ENCODE measurements around the gene CD58. TPM values are rescaled to one million over a fixed set of nuclear protein-coding genes. Genes with fewer than 3 reads are reported as not detected.
"Not testable (repeated sequence)": the region's sequence is repeated elsewhere in the genome, so short reads cannot be mapped to it uniquely, and the experiment has no call there.

Gene CD58
- total RNA-seq, 1 experiment from 2014 or later: 9.3 TPM

DNA sequence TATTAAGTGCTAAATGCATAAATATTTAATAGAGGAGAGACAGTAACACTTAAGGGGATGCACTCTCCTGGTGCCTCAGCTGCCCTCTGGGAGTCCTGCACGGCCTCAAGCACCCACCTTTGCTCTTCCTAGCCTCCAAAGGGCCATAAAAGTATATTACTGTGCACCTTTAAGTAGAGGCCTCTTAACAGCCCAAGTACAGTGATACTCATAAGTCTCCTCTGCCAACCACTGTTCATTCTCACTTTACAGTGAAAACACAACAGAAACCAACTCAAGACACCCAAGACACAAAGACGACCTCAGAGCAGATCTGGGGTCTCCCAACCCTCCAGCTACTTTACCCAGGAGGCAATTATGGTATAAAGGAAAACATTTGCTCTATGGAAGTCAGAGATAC, 26.6 kb upstream of the CD58 start:
- not testable (repeated sequence) for DNase-seq; H3K4me3 ChIP-seq (ENCODE audit: insufficient read depth, low read depth, low read length); H3K27me3 ChIP-seq (ENCODE audit: control insufficient read depth, insufficient read depth, low read length); H3K36me3 ChIP-seq (replicated peaks; ENCODE audit: control insufficient read depth, insufficient read depth, low read length)

GRCh38 chr1:116596742-116597307, 26.0 kb upstream of the CD58 start:
- H3K36me3 ChIP-seq (replicated peaks; ENCODE audit: control insufficient read depth, insufficient read depth, low read length); H3K27me3 ChIP-seq (ENCODE audit: control insufficient read depth, insufficient read depth, low read length); DNase-seq; H3K4me3 ChIP-seq (ENCODE audit: insufficient read depth, low read depth, low read length): not testable (repeated sequence)

DNA sequence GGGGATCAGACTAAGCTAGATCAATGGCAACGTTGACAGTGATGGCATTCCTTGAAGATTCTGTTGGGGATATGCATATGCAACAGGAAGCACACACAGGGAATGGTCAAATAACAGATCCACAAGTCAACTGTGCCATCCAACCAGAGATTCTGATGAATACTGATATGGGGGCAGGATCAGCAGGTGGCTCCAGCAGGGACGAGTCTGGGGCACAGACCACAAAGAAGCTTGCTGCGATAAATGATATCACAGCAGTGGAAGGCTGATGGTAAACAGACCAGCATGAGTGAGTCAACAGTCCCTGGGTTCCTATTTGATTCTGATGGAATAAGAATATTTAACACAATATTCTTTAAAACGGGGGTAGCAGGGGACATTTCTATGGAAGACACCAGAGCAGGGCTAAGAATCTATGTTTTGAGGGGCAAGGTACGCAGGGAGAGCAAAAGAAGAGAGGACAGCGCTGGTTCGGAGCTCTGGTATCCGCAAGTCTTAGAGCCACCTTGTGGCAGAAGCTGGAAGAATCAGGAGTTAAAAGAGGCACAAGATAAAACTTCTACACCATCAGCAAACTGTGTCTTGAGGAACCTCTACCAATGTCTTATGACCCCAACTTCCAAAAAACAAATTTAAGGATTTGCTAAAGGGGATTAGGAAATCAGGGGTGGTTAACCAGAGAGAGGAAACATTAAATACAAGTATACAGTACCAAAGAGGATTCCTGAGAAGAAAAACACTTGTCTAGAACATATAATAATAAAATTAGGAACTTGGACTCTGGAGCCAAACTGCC, 25.3 kb upstream of the CD58 start:
- H3K27me3 ChIP-seq (ENCODE audit: control insufficient read depth, insufficient read depth, low read length); H3K36me3 ChIP-seq (replicated peaks; ENCODE audit: control insufficient read depth, insufficient read depth, low read length); H3K4me3 ChIP-seq (ENCODE audit: insufficient read depth, low read depth, low read length): not testable (repeated sequence)
- peak; percentile 48 for DNase-seq

DNA sequence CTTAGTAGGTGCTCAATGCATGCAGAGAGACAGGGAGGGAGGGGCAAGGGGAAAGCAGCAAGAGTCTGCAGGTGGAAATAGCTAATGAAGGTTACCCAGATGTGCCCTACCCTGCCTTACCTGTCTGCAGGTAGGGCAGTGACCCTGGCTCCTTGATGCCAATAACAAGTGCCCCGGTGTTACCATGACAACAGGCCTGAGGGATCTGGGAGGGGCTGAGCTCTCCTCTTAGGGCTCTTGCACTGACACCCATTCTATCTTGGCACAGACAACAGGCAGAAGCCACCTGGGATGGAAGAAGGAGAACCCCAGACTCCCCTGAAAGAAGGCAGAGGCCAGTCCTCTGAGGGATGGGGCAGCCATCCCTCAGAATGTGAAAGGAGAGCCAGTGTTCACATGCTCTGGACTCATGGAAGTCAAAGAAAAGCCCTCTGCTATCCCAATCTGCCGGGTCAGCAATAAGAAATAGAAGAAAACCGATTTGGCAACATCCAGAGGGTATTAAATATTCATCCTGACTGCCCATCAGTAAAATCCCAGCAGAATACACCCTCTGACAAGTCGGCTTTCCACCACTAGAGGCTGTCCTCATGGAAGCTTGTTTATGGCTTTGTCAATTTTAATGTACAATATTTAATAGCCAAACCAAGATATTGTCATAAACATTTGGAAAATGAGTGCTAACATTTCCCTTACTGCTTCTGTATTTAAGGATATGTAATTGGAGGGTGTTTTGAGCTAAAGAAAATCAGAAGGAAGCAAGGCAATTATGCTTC, 24.4 kb upstream of the CD58 start:
- H3K27me3 ChIP-seq (ENCODE audit: control insufficient read depth, insufficient read depth, low read length); H3K36me3 ChIP-seq (replicated peaks; ENCODE audit: control insufficient read depth, insufficient read depth, low read length); DNase-seq; H3K4me3 ChIP-seq (ENCODE audit: insufficient read depth, low read depth, low read length): not testable (repeated sequence)

DNA sequence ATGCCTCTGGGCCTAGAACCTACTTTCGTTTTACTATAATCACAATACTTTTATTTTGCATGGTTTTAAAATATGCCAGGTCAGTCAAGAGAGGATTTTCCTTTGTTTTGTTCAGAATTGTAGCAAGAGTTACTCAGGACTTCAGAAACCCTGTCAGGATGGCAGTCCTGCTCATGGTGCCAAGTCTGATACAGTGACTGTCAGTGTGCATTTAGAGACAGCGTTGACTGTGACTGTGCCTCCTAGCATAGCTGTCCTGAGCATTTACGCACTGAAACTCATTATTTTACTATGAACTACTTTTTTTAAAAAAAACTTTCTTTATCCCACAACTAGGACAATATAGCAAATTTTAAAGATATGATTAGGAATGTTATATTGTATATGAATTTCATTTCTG, 23.2 kb upstream of the CD58 start:
- not testable (repeated sequence) for DNase-seq; H3K27me3 ChIP-seq (ENCODE audit: control insufficient read depth, insufficient read depth, low read length); H3K36me3 ChIP-seq (replicated peaks; ENCODE audit: control insufficient read depth, insufficient read depth, low read length); H3K4me3 ChIP-seq (ENCODE audit: insufficient read depth, low read depth, low read length)

GRCh38 chr1:116593401-116593800, 22.6 kb upstream of the CD58 start:
- not testable (repeated sequence) for H3K36me3 ChIP-seq (replicated peaks; ENCODE audit: control insufficient read depth, insufficient read depth, low read length); H3K4me3 ChIP-seq (ENCODE audit: insufficient read depth, low read depth, low read length); H3K27me3 ChIP-seq (ENCODE audit: control insufficient read depth, insufficient read depth, low read length); DNase-seq

DNA sequence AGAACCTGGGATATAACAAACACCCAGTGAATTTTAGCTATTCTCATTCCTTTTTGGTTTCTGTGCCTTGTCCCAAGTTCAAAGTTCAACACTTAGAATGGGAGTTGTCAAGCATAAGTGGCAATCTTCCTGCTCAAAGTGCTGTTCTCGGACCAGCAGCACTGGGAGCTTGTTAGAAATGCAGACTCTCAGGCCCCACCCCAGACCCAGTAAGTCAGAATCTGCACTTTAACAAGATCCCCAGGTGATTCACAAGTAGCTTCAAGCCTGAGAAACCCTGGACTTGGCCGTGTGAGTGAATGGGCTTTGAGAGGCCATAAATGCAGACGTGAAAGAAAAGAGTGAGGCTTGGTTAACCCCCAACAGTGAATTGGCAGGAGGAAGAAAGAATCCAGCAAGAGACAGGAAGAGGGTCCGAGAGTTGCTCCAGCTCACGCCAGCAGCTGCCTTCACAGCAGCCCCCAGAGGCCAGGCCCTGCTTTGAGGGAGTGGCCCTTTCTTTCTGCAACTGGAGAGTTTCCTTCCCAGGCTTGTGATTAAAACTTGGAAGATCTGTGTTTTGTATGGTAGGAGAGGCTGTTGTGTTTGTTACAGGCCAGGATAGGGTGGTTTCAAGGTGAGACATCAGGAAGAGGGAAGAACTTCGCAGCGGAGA, 21.3 kb upstream of the CD58 start:
- not testable (repeated sequence) for DNase-seq; H3K4me3 ChIP-seq (ENCODE audit: insufficient read depth, low read depth, low read length); H3K27me3 ChIP-seq (ENCODE audit: control insufficient read depth, insufficient read depth, low read length); H3K36me3 ChIP-seq (replicated peaks; ENCODE audit: control insufficient read depth, insufficient read depth, low read length)

- not testable (repeated sequence) for H3K36me3 ChIP-seq (replicated peaks; ENCODE audit: control insufficient read depth, insufficient read depth, low read length); H3K27me3 ChIP-seq (ENCODE audit: control insufficient read depth, insufficient read depth, low read length); H3K4me3 ChIP-seq (ENCODE audit: insufficient read depth, low read depth, low read length); DNase-seq
Observed at GRCh38 chr1:116591006-116591950, 20.5 kb upstream of the CD58 start.

DNA sequence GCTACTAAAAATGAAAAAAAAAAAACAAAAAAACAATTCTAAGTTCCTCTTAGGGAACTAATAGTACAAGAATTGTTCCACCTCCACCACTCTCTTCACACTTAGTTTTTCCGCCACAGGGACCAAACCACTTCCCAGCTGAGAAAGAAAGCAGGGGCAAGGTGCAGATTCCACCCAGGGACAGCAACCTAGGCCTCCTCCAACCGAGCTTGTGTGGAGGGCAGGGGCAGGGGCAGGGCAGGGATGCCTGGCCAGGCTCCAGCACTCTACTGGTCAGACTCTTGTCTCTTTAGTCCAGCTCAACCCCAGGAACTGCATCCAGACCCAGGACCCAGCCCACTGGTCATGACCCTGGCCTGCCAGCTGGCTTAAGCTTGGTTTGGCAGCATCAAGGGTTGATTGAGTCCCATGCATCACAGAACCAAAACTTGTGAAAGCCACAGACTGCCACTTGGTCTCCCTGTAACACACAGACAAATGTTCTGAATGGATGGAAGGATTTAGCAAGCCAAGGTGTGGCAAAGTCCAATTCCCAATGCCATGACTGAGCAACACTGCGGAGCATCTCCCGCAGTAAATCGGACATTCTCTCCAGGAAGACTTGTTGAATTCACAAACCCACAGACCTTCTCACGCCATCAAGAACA, 19.7 kb upstream of the CD58 start:
- DNase-seq; H3K4me3 ChIP-seq (ENCODE audit: insufficient read depth, low read depth, low read length); H3K36me3 ChIP-seq (replicated peaks; ENCODE audit: control insufficient read depth, insufficient read depth, low read length); H3K27me3 ChIP-seq (ENCODE audit: control insufficient read depth, insufficient read depth, low read length): not testable (repeated sequence)

DNA sequence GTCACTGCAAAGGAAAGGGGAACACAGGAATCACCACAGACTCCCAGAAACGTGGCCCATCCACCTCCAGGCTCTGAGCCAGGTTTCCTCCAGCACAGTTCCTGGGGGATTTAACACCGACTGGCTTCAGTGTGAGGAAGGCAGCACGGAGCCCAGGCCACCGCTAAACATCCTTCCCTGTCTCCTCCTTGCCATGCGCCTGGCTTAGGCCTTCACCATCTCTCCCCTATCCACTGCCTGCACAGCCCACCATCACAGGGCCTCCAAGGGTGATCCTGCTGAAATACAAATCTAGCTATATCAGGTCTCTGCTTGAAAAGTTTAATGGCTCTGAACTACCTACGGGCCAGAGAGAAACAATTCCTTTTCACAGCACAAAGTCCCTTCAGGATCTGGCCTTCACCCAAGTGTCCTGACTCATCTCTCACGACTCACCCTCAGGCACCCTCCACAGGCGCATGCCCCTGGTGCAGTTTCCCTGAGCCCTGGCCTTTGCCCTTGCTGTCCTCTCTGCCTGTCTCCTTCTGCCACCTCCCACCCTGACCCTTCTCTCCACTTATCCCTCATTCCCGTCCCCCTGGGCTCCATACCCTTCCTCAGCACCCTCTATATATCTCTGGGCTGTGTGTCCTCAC, 18.4 kb upstream of the CD58 start:
- not testable (repeated sequence) for H3K4me3 ChIP-seq (ENCODE audit: insufficient read depth, low read depth, low read length); H3K27me3 ChIP-seq (ENCODE audit: control insufficient read depth, insufficient read depth, low read length); DNase-seq; H3K36me3 ChIP-seq (replicated peaks; ENCODE audit: control insufficient read depth, insufficient read depth, low read length)

GRCh38 chr1:116587501-116588227, 16.8 kb upstream of the CD58 start:
- Histone ChIP-seq H3K36me3 (replicated peaks; ENCODE audit: control insufficient read depth, insufficient read depth, low read length) (no peaks in the 10 kb centered on the region), H3K4me3 (ENCODE audit: insufficient read depth, low read depth, low read length) (no peak overlapping the region), H3K27me3 (ENCODE audit: control insufficient read depth, insufficient read depth, low read length) (no peaks in the 10 kb centered on the region)
- no peak for DNase-seq

DNA sequence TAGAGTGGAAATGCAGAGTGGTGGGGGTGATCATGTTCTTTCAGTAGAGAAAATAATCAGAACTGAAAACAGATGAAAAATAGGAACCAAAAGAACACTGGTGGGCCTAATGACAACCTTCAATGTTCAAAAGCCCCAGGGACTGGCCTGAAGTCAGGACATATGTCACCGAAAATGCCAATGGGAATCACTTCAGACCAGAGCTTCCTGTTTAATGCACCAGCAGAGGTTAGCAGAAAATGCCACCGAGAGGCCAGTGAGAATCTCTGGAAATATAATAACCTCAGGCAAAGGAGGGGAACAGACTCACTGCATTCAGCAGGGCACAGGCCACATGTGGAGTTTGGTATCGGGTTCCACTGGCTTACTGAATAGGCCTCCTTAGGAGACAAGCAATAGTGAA, 15.9 kb upstream of the CD58 start:
- peak; percentile 63 for DNase-seq
- H3K27me3 ChIP-seq (ENCODE audit: control insufficient read depth, insufficient read depth, low read length): no peaks in the 10 kb centered on the region
- H3K36me3 ChIP-seq (replicated peaks; ENCODE audit: control insufficient read depth, insufficient read depth, low read length): no peaks in the 10 kb centered on the region
- no peak overlapping the region for H3K4me3 ChIP-seq (ENCODE audit: insufficient read depth, low read depth, low read length)

DNA sequence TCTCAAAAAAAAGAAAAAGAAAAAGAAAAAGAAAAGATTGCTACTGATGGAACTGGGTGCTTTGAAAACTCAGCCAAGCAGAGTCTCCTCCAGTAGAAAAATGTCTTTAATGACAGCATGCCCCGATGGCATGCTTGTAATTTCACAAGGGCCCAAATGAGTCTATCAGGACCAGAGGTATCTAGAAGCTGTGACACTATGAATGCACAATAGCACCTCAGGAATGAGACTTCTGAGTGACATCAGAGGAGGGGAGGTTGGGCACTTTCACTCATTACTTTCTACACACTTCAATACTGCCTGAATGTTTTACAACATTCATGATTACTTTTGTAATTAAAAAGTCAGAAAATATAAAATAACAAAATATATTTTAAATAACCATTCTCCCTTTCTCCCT, 15.1 kb upstream of the CD58 start:
- no peak overlapping the region for H3K4me3 ChIP-seq (ENCODE audit: insufficient read depth, low read depth, low read length)
- DNase-seq: no peak

More for the DNA sequence above, 15.1 kb upstream of the CD58 start:
- no peaks in the 10 kb centered on the region for H3K27me3 ChIP-seq (ENCODE audit: control insufficient read depth, insufficient read depth, low read length)
- H3K36me3 ChIP-seq (replicated peaks; ENCODE audit: control insufficient read depth, insufficient read depth, low read length): no peaks in the 10 kb centered on the region

Measured in H7 (cell line).